ENCODE measurements around the gene ADAT1.

The ADAT1 gene

DNA sequence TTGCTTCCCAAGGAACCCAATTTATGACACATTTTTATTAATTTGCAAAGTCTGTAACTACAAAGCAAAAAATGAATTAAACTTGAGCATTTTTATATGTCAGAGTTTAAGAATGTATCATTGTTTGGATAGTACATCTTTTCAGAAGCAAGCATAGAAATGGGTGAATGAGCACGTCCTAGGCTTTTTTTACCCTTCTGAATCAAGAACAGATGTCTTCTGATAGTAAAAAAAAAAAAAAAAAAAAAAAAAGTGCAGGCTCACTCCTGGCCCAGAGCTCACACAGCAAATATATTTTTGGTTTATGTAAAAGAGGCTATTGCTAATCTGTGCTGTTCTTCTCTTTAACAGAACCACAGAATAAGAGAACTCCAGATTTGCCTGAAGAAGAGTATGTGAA is 30.8 kb upstream of the ADAT1 start:
- TF ChIP-seq SUZ12 (IDR thresholded peaks at IDR 0.05): no peak
- TF ChIP-seq ARNT (IDR thresholded peaks at IDR 0.05): no peak
- no peak for TF ChIP-seq SP1 (IDR thresholded peaks at IDR 0.05)
- TF ChIP-seq ZNF384 (IDR thresholded peaks at IDR 0.05): no peak
- TF ChIP-seq FOXM1 (IDR thresholded peaks at IDR 0.05; ENCODE audit: borderline replicate concordance): no peak
- no peak for TF ChIP-seq CTBP1 (IDR thresholded peaks at IDR 0.05; ENCODE audit: borderline replicate concordance)
- no peak for TF ChIP-seq TARDBP (IDR thresholded peaks at IDR 0.05)
- no peak for TF ChIP-seq FOXA1 (IDR thresholded peaks at IDR 0.05)
- no peak for DNase-seq (ENCODE audit: extremely low spot score)
- POLR2A ChIA-PET: no interaction called here
- CTCF ChIA-PET: interaction anchor here (0.7 kb wide), 1 partner anchor 288 kb away, joined by 5 read pairs; no protein-coding TSS in a partner anchor

GRCh38 chr16:75648265-75649076 is 25.4 kb upstream of the ADAT1 start:
- ChIA-PET CTCF (interaction anchor here (0.6 to 0.7 kb wide), 2 partner anchors 26 to 151 kb away, joined by 3 read pairs; partner anchors contain the start of gene ADAT1), POLR2A (interaction anchor here (1.0 to 3.0 kb wide), 26 partner anchors 8 to 398 kb away, joined by 3 to 32 read pairs (median 4); partner anchors contain the start of genes ADAT1, CFDP1, CHST6 and GABARAPL2)
- TF ChIP-seq FOXK2 (IDR thresholded peaks at IDR 0.05) (peak; percentile 91), NFRKB (IDR thresholded peaks at IDR 0.05) (no peak; the same call in 1 of the 2 replicates)
- peak; percentile 74 for DNase-seq (ENCODE audit: extremely low spot score)

- CTCF ChIA-PET: interaction anchor here (0.6 to 0.7 kb wide), 2 partner anchors 25 to 150 kb away, joined by 3 read pairs; partner anchors contain the start of gene ADAT1
- POLR2A ChIA-PET: interaction anchor here (0.8 to 3.0 kb wide), 28 partner anchors 8 to 397 kb away, joined by 3 to 32 read pairs (median 4); partner anchors contain the start of genes ADAT1, CFDP1, CHST6 and GABARAPL2
- DNase-seq (ENCODE audit: extremely low spot score): peak; percentile 93
- no peak for TF ChIP-seq FOXA1 (IDR thresholded peaks at IDR 0.05)
- TF ChIP-seq, protein P1, sequence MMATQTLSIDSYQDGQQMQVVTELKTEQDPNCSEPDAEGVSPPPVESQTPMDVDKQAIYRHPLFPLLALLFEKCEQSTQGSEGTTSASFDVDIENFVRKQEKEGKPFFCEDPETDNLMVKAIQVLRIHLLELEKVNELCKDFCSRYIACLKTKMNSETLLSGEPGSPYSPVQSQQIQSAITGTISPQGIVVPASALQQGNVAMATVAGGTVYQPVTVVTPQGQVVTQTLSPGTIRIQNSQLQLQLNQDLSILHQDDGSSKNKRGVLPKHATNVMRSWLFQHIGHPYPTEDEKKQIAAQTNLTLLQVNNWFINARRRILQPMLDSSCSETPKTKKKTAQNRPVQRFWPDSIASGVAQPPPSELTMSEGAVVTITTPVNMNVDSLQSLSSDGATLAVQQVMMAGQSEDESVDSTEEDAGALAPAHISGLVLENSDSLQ (IDR thresholded peaks at IDR 0.05): peak; percentile 81
- peak; percentile 68 for TF ChIP-seq ELF4 (IDR thresholded peaks at IDR 0.05)
Observed at GRCh38 chr16:75647492-75648264, 24.6 kb upstream of the ADAT1 start, which contains the start of the genes KARS1 and TERF2IP. Gene KARS1, minus strand, starts transcription at chr16:75647665. Its CDS starts 26 bp downstream, at chr16:75647639. Gene TERF2IP, plus strand, starts transcription at chr16:75647773. Its CDS starts 110 bp downstream, at chr16:75647883.

GRCh38 chr16:75647112-75647491 is 24.0 kb upstream of the ADAT1 start:
- POLR2A ChIA-PET: interaction anchor here (0.8 to 3.0 kb wide), 25 partner anchors 9 to 396 kb away, joined by 3 to 32 read pairs (median 4); partner anchors contain the start of genes ADAT1, CFDP1, CHST6 and GABARAPL2
- CTCF ChIA-PET: no interaction called here
- DNase-seq (ENCODE audit: extremely low spot score): no peak
- no peak for TF ChIP-seq CTBP1 (IDR thresholded peaks at IDR 0.05; ENCODE audit: borderline replicate concordance)
- TF ChIP-seq LEF1 (IDR thresholded peaks at IDR 0.05; ENCODE audit: borderline replicate concordance): no peak
- TF ChIP-seq L3MBTL2 (conservative IDR thresholded peaks at IDR 0.05): no peak; the same call in 1 of the 2 replicates
- TF ChIP-seq FOXA1 (IDR thresholded peaks at IDR 0.05): no peak
- no peak for TF ChIP-seq SP1 (IDR thresholded peaks at IDR 0.05)
- TF ChIP-seq FOXM1 (IDR thresholded peaks at IDR 0.05; ENCODE audit: borderline replicate concordance): no peak

DNA sequence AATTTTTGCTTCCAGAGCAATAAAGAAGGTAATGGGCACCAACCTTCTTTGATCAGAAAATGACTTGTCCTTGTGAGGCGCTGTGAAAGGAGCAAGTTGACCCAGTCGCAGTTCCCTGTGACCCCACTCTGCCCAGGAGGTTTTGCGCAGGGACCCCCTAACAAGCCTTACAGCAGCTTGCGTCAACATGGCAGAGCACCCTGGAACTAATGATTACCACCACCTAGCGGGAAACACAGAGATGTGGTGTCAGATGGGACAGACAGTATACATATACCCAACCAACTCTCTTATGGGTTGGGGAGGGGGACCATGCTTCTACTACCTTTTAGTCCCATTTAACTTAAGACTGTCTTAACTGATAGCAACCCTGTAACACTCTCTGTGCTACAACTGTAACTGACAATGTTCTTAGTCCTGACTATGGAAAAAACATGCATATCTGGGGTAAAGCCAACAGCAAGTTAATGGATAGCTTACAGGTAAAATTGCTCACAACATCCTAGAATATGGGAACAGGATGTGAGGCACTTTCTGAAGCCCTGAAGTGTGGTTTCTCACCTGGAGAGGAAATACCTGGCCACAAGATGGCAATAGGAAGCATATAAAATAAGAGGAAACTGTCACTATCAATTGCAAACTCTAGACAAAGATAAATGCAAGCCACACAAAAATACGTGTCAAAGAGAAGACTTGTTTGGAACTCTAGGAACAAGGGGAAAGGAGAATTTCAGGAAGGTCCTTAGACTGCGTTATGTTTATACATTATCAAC is 21.3 kb upstream of the ADAT1 start:
- POLR2A ChIA-PET: no interaction called here
- CTCF ChIA-PET: no interaction called here
- TF ChIP-seq BHLHE40 (IDR thresholded peaks at IDR 0.05; ENCODE audit: borderline replicate concordance) (no peak), NFRKB (IDR thresholded peaks at IDR 0.05) (no peak), CTBP1 (IDR thresholded peaks at IDR 0.05; ENCODE audit: borderline replicate concordance) (no peak), ARNT (IDR thresholded peaks at IDR 0.05) (no peak), FOXA1 (IDR thresholded peaks at IDR 0.05) (no peak), SP1 (IDR thresholded peaks at IDR 0.05) (no peak), LEF1 (IDR thresholded peaks at IDR 0.05; ENCODE audit: borderline replicate concordance) (no peak)
- DNase-seq (ENCODE audit: extremely low spot score): no peak

DNA sequence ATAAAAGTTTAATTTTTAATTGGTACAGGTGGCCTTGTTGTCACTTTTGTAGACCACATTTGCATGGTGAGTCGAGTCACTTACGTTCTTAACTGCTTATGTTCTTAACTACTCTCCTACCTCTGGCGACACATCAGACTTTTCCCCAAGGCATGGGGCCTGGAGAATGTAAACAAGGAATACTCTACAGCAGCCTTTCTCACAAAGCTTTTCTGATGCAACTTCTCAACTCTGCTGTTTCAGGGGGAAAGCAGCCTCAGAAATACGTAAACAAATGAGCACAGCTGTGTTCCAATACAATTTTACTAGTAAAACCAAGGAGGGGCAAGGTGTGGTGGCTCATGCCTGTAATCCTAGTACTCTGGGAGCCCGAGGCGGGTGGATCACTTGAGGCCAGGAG is 17.5 kb upstream of the ADAT1 start:
- ChIA-PET CTCF (no interaction called here), POLR2A (interaction anchor here (0.6 kb wide), 1 partner anchor 80 kb away, joined by 3 read pairs; no protein-coding TSS in a partner anchor)
- TF ChIP-seq TARDBP (IDR thresholded peaks at IDR 0.05) (no peak), LEF1 (IDR thresholded peaks at IDR 0.05; ENCODE audit: borderline replicate concordance) (no peak), SP1 (IDR thresholded peaks at IDR 0.05) (no peak), CTBP1 (IDR thresholded peaks at IDR 0.05; ENCODE audit: borderline replicate concordance) (no peak), FOXM1 (IDR thresholded peaks at IDR 0.05; ENCODE audit: borderline replicate concordance) (no peak), ZNF384 (IDR thresholded peaks at IDR 0.05) (no peak), ARNT (IDR thresholded peaks at IDR 0.05) (no peak), FOXK2 (IDR thresholded peaks at IDR 0.05) (no peak), NFRKB (IDR thresholded peaks at IDR 0.05) (no peak), HDGF (IDR thresholded peaks at IDR 0.05; ENCODE audit: borderline replicate concordance) (no peak), L3MBTL2 (conservative IDR thresholded peaks at IDR 0.05) (no peak), ELF4 (IDR thresholded peaks at IDR 0.05) (no peak), SUZ12 (IDR thresholded peaks at IDR 0.05) (no peak), FOXA1 (IDR thresholded peaks at IDR 0.05) (no peak)
- TF ChIP-seq, protein P1 (IDR thresholded peaks at IDR 0.05): no peak
- no peak for DNase-seq (ENCODE audit: extremely low spot score)

All from HEK293T (cell line).